IMR-90 (cell line): Measurements from ENCODE around the gene CPOX. TPM values are rescaled to one million over a fixed set of nuclear protein-coding genes. Genes with fewer than 3 reads are reported as not detected.

Experiments
- ATAC-seq: fragments of 200-7000 bp; cut with Tn5 transposase; 2 replicates; pipeline ENCODE4 v1.9.1; 2020; ENCODE audit warnings: low read depth, mild to moderate bottlenecking, moderate library complexity
- BruUV-seq: library from RNA; stranded (reverse); fragments of 400-500 nt; replicated peaks from 2 replicates; lab custom pipeline; 2021; lab: Mats Ljungman, UMichigan
- CTCF ChIA-PET: fragments of 300-600 bp; formaldehyde crosslinking; extraction: SDS; loops from one replicate; lab custom pipeline; 2021; ENCODE audit warnings: antibody characterized with exemption; lab: Yijun Ruan, JAX
- POLR2A ChIA-PET: fragments of 300-600 bp; sonication (Branson Sonifier 250); formaldehyde crosslinking; loops from one replicate; lab custom pipeline; 2022; ENCODE audit warnings: antibody characterized with exemption; ENCODE audit not compliant: unreplicated experiment; lab: Charles Lee
- DNase-seq: peaks from one replicate; pipeline ENCODE4 v3.0.0; 2013
- H2AFZ ChIP-seq: replicated peaks from 2 replicates; pipeline ENCODE3; 2013; ENCODE audit warnings: low read length, mild to moderate bottlenecking; ENCODE audit not compliant: poor library complexity
- H2AK5ac ChIP-seq: 2 replicates; pipeline ENCODE4 v1.6.1; 2013; ENCODE audit warnings: low read depth, low read length, inconsistent platforms
- H2AK9ac ChIP-seq: replicated peaks from 2 replicates; pipeline ENCODE3; 2013; ENCODE audit warnings: mild to moderate bottlenecking, low read depth, low read length, moderate library complexity; ENCODE audit not compliant: poor library complexity
- H2BK120ac ChIP-seq: 2 replicates; pipeline ENCODE4 v1.6.1; 2013; ENCODE audit warnings: low read depth, low read length, inconsistent platforms
- H2BK15ac ChIP-seq: 3 replicates; pipeline ENCODE4 v1.6.1; 2013; ENCODE audit warnings: low read depth, low read length, inconsistent platforms
- H2BK20ac ChIP-seq: 2 replicates; pipeline ENCODE4 v1.6.1; 2013; ENCODE audit warnings: low read depth, mild to moderate bottlenecking, inconsistent platforms, low read length, moderate library complexity
- H2BK5ac ChIP-seq: 2 replicates; pipeline ENCODE4 v1.6.1; 2013; ENCODE audit warnings: mild to moderate bottlenecking, low read depth, low read length, inconsistent platforms; ENCODE audit not compliant: poor library complexity, severe bottlenecking
- H3K14ac ChIP-seq: replicated peaks from 2 replicates; pipeline ENCODE4 v1.6.1; 2013; ENCODE audit warnings: low read depth, low read length, inconsistent platforms
- H3K18ac ChIP-seq: 2 replicates; pipeline ENCODE4 v1.6.1; 2013; ENCODE audit warnings: low read depth, low read length, control low read depth
- H3K23ac ChIP-seq: 2 replicates; pipeline ENCODE4 v1.6.1; 2013; ENCODE audit warnings: low read depth, low read length, inconsistent platforms
- H3K27ac ChIP-seq: 2 replicates; pipeline ENCODE4 v1.5.1; 2013; ENCODE audit warnings: mild to moderate bottlenecking, control low read depth, low read length; ENCODE audit not compliant: insufficient read depth
- H3K27me3 ChIP-seq: 2 replicates; pipeline ENCODE4 v1.6.1; 2013; ENCODE audit warnings: low read length; ENCODE audit not compliant: control insufficient read depth, insufficient read depth
- H3K36me3 ChIP-seq: 2 replicates; pipeline ENCODE4 v1.6.1; 2013; ENCODE audit warnings: low read length, mixed read lengths; ENCODE audit not compliant: control insufficient read depth, insufficient read depth
- H3K4ac ChIP-seq: 2 replicates; pipeline ENCODE4 v1.6.1; 2013; ENCODE audit warnings: low read depth, low read length, inconsistent platforms
- H3K4me1 ChIP-seq: 2 replicates; pipeline ENCODE4 v1.6.1; 2013; ENCODE audit warnings: low read length, mixed read lengths; ENCODE audit not compliant: control insufficient read depth, insufficient read depth
- H3K4me2 ChIP-seq: 2 replicates; pipeline ENCODE4 v1.6.1; 2013; ENCODE audit warnings: low read depth, mild to moderate bottlenecking, control low read depth, low read length, moderate library complexity
- H3K4me3 ChIP-seq: 2 replicates; pipeline ENCODE4 v1.5.1; 2013; ENCODE audit warnings: low read depth, mild to moderate bottlenecking, control low read depth, low read length, moderate library complexity; ENCODE audit not compliant: insufficient read depth
- H3K56ac ChIP-seq: 2 replicates; pipeline ENCODE4 v1.6.1; 2013; ENCODE audit warnings: low read length, inconsistent platforms; ENCODE audit not compliant: insufficient read depth; ENCODE audit errors: extremely low read depth
- H3K79me1 ChIP-seq, 2 experiments: 2 replicates each; pipeline ENCODE4 v1.6.1; 2013; ENCODE audit warnings: low read length in 2 of 2, inconsistent platforms in 1 of 2, low read depth in 1 of 2
- H3K9ac ChIP-seq: 2 replicates; pipeline ENCODE4 v1.6.1; 2013; ENCODE audit warnings: low read depth, low read length, control low read depth
- H3K9me1 ChIP-seq: 2 replicates; pipeline ENCODE4 v1.6.1; 2013; ENCODE audit warnings: low read length, inconsistent platforms; ENCODE audit not compliant: insufficient read depth
- H3K9me3 ChIP-seq: 2 replicates; pipeline ENCODE4 v1.6.1; 2013; ENCODE audit warnings: low read length; ENCODE audit not compliant: control insufficient read depth, insufficient read depth
- H4K20me1 ChIP-seq: 2 replicates; pipeline ENCODE4 v1.6.1; 2013; ENCODE audit warnings: low read length, inconsistent platforms; ENCODE audit not compliant: insufficient read depth
- H4K5ac ChIP-seq: 2 replicates; pipeline ENCODE4 v1.6.1; 2013; ENCODE audit warnings: mild to moderate bottlenecking, low read depth, low read length, control low read depth
- H4K8ac ChIP-seq, 2 experiments: 2 replicates each; pipeline ENCODE4 v1.6.1; 2013; ENCODE audit warnings: low read depth in 2 of 2, low read length in 2 of 2, control low read depth in 1 of 2, inconsistent platforms in 1 of 2
- H4K91ac ChIP-seq: 2 replicates; pipeline ENCODE4 v1.6.1; 2013; ENCODE audit warnings: low read depth, low read length, inconsistent platforms; ENCODE audit not compliant: insufficient read depth
- BHLHE40 ChIP-seq: fragments of 150-350 bp; IDR thresholded peaks from 2 replicates; pipeline ENCODE4 v1.6.1; 2016; ENCODE audit warnings: mild to moderate bottlenecking, low read depth, low read length
- CHD1 ChIP-seq: IDR thresholded peaks from 2 replicates; pipeline ENCODE4 v1.6.1; 2012; ENCODE audit warnings: low read depth, low read length, improper control_type of control experiment
- FOS ChIP-seq: fragments of 150-350 bp; IDR thresholded peaks from 2 replicates; pipeline ENCODE4 v1.6.1; 2016; ENCODE audit warnings: low read depth, low read length
- MAFK ChIP-seq: IDR thresholded peaks from 2 replicates; pipeline ENCODE4 v1.6.1; 2012; ENCODE audit warnings: low read depth, low read length, improper control_type of control experiment
- NFE2L2 ChIP-seq: fragments of 150-350 bp; IDR thresholded peaks from 2 replicates; pipeline ENCODE4 v1.6.1; 2016; ENCODE audit warnings: low read depth, mild to moderate bottlenecking, low read length
- POLR2A ChIP-seq: IDR thresholded peaks from 2 replicates; pipeline ENCODE4 v1.6.1; 2012; ENCODE audit warnings: mild to moderate bottlenecking, low read depth, low read length
- RAD21 ChIP-seq: IDR thresholded peaks from 2 replicates; pipeline ENCODE4 v1.6.1; 2012; ENCODE audit warnings: low read length, improper control_type of control experiment
- RCOR1 ChIP-seq: IDR thresholded peaks from 2 replicates; pipeline ENCODE4 v1.6.1; 2012; ENCODE audit warnings: mild to moderate bottlenecking, low read length, improper control_type of control experiment; ENCODE audit not compliant: insufficient replicate concordance
- RFX5 ChIP-seq: IDR thresholded peaks from 2 replicates; pipeline ENCODE4 v1.8.0; 2012; ENCODE audit warnings: low read depth, mild to moderate bottlenecking, low read length, moderate library complexity
- WGBS, 2 experiments: methylation state at CpG; one replicate each; pipeline versions ENCODE4 v1.1.5 to v1.1.7; 2013; ENCODE audit warnings: missing lambda C conversion rate in 2 of 2; ENCODE audit not compliant: insufficient read length in 1 of 2; ENCODE audit errors: extremely low coverage in 2 of 2; 5-methylcytosine and 5-hydroxymethylcytosine counted together
- dilution Hi-C: fragments of 300-500 bp; cut with HindIII; formaldehyde crosslinking; loops from one replicate; pipeline ENCODE4 v1.14.3; 2018; ENCODE audit warnings: low sequenced_read_pairs; ENCODE audit not compliant: unreplicated experiment
- in situ Hi-C: fragments of 300-500 bp; cut with MboI; formaldehyde crosslinking; loops from 3 replicates; pipeline ENCODE4 v1.14.3; 2019; ENCODE audit warnings: low sequenced_read_pairs, inconsistent platforms, mixed read lengths
- intact Hi-C: fragments of 100-400 bp; cut with micrococcal nuclease; formaldehyde crosslinking; loops from 2 replicates; pipeline ENCODE4 v1.10.0; 2022
- polyA plus RNA-seq, 3 experiments: library from polyadenylated mRNA; depleted of rRNA; stranded (reverse); fragments of >200 nt; gene quantifications; 2 replicates each; pipeline ENCODE4 v1.2.3, GENCODE V29; 2012; ENCODE audit warnings: low replicate concordance in 1 of 3
- total RNA-seq: library from RNA; depleted of rRNA; stranded (reverse); fragments of >200 nt; gene quantifications from 2 replicates; pipeline ENCODE4 v1.2.3, GENCODE V29; 2012
- TF ChIP-seq, protein P1 (sequence below): fragments of 150-350 bp; IDR thresholded peaks from 2 replicates; pipeline ENCODE4 v1.6.1; 2016; ENCODE audit warnings: low read depth, mild to moderate bottlenecking, low read length, moderate library complexity, borderline replicate concordance

CPOX gene
- total and polyA plus RNA-seq, 2 of the 4 experiments (the other 2 are of a cell fraction) = 14.5 to 19.4 TPM

DNA sequence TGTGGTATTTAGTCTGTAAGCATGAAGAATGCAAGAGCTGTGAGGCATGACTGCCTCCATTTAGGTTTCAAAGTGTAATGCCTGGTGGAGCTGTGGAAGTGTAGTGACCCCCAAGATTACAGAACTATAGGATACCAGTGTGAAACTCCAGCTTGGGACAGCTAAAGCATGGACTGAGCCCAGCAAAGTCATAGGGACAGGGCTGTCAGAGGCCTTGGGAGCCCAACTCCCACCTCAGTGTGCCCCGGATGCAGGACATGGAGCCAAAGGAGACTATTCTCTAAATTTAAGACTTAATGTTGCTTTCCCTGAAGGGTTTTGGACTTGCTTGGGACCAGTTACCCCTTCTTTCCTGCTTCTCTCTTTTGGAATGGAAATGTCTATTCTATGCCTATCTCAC, 50.8 kb downstream of the CPOX start:
- Histone ChIP-seq H4K8ac (no peak overlapping the region), H4K5ac (no peak overlapping the region), H2BK20ac (no peak overlapping the region), H3K18ac (no peak overlapping the region), H3K79me1 (no peaks in the 10 kb centered on the region), H3K56ac (no peak overlapping the region), H3K14ac (no peak overlapping the region), H4K20me1 (no peaks in the 10 kb centered on the region), H2AK5ac (no peak overlapping the region), H2AK9ac (no peak overlapping the region), H3K9ac (no peak overlapping the region), H3K9me1 (no peaks in the 10 kb centered on the region), H3K4me2 (no peak overlapping the region), H3K4me1 (no peaks in the 10 kb centered on the region), H4K91ac (no peak overlapping the region), H3K4ac (no peak overlapping the region), H2BK15ac (no peak overlapping the region), H3K4me3 (no peak overlapping the region), H2BK5ac (no peak overlapping the region), H2BK120ac (no peak overlapping the region), H2AFZ (no peak overlapping the region), H3K9me3 (no peaks in the 10 kb centered on the region), H3K27me3 (peaks cover 4% of the 10 kb centered on the region; the same call in 1 of the 2 replicates), H3K36me3 (no peaks in the 10 kb centered on the region), H3K27ac (no peak overlapping the region), H3K23ac (no peak overlapping the region)
- intact Hi-C loops (no loop called here), dilution Hi-C loops (no loop called here), in situ Hi-C loops (no loop called here)
- POLR2A ChIA-PET = no interaction called here
- BruUV-seq = no TSS peak
- CTCF ChIA-PET = no interaction called here
- 100% methylated on average over 1 of the region's 1 CpG; no CpG with 5 or more reads in 1 of the 2 experiments for WGBS, 2 experiments
- no peak for DNase-seq
- no peak for ATAC-seq
- TF ChIP-seq MAFK (no peak), POLR2A (no peak), NFE2L2 (no peak), CHD1 (no peak), RFX5 (no peak), RCOR1 (no peak), BHLHE40 (no peak), RAD21 (no peak), FOS (no peak)
- TF ChIP-seq, protein P1, sequence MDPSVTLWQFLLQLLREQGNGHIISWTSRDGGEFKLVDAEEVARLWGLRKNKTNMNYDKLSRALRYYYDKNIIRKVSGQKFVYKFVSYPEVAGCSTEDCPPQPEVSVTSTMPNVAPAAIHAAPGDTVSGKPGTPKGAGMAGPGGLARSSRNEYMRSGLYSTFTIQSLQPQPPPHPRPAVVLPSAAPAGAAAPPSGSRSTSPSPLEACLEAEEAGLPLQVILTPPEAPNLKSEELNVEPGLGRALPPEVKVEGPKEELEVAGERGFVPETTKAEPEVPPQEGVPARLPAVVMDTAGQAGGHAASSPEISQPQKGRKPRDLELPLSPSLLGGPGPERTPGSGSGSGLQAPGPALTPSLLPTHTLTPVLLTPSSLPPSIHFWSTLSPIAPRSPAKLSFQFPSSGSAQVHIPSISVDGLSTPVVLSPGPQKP = no peak
